ENCODE results near the gene MGST2. TPM values are rescaled to one million over a fixed set of nuclear protein-coding genes. Genes with fewer than 3 reads are reported as not detected.
"Not testable (repeated sequence)": the region's sequence is repeated elsewhere in the genome, so short reads cannot be mapped to it uniquely, and the experiment has no call there.

Gene MGST2
- total RNA-seq, 1 donor from 2014 or later: 28.1 TPM

DNA sequence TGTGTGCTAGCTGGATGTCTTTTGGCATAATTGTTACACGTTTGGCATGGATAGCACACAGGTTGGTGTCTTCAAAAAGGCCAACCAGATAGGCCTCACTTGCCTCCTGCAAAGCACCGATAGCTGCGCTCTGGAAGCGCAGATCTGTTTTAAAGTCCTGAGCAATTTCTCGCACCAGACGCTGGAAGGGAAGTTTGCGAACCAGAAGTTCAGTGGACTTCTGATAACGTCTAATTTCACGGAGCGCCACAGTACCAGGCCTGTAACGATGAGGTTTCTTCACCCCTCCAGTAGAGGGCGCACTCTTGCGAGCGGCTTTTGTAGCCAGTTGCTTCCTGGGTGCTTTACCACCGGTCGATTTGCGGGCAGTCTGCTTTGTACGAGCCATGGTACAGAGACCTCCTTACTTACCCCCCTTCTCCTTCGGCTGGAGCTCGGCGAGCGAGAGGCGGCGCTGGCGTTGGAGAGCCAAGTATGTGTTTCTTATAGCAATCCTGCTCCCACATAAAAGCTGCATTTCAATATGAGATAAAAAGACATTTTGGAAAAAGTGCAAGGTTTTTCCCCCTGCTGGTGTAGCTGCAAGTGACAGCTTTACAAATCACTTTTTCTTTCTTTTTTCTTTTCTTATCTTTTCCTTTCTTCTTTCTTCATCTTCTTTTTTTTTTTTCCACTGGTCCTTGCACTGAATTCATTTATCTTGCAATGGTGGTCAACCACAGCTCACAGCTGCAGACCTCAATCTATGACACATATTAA lies 32.7 kb downstream of the MGST2 start:
- intact Hi-C loops (cut with micrococcal nuclease): not testable (repeated sequence)

DNA sequence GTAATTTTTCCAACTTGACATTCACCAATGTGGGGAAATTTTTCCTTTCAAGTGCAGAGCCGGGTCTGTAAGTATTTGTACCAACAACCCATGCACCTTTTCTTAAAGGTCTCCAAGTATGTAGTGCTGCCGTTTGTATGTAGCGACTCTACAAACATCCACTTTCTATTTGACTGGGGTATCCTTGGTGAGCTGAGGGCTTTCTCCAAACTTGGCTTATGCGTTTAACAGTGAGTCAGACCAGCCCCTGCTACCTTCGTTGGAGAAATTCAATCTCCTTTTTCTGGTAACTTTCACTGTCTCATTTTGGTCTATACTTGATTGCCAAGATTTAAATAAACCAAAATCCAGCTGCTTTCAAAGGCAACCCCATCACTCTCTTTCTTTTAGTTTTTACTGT lies 34.9 kb downstream of the MGST2 start:
- intact Hi-C loops (cut with micrococcal nuclease): loop anchor here (2.0 kb wide), 1 partner anchor 44 kb away; no protein-coding TSS in a partner anchor

DNA sequence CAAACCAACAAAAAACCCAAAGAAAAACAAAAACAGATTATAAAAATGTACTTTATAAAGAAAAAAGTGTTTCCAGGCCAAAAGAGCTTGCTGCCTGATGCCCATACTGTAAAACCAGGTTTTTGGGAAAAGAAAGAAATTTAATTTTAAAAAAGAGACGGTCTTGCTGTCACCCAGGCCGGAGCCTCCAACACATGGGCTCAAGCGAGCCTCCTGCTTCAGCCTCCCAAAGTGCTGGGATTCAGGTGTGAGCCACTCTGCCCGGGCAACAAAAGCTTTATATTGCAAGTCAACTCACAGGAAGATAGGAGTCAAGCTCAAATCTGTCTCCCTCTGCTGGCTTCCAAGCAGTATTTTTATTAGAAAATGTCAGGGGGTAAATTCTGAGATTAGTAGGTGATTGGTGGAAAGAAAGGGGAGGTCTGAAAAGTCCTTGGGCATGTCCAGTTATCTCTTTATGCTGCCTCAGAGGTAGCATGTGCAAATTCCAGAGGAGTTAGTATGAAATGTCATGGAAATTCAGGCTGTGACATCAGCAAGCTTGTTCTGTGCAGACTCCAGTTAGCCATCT lies 39.4 kb downstream of the MGST2 start:
- intact Hi-C loops (cut with micrococcal nuclease): no loop called here

- intact Hi-C loops (cut with micrococcal nuclease): no loop called here
These were observed 44.0 kb downstream of the MGST2 start for GRCh38 chr4:139709660-139710059.

DNA sequence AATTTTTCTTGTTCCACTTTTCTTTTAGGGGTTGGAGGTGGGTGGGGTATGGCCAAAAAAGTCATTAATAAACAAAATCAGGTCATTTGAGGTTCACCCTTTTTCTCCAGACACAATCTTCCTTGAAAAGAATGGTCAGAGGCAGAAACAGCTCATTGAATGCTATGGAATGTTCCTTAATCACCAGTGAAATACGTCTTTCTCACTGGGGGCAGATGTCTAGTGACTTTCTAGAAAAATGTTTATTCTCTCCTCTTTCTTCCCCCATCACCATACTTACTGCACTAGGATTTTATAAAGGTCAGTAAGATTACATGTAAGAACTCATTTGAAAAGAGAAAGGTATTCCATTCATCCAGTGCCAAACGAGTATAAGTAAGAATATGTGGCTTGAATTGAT lies 44.5 kb downstream of the MGST2 start:
- intact Hi-C loops (cut with micrococcal nuclease): no loop called here

GRCh38 chr4:139711461-139711860 lies 45.8 kb downstream of the MGST2 start:
- intact Hi-C loops (cut with micrococcal nuclease): no loop called here

GRCh38 chr4:139712882-139713281 lies 47.3 kb downstream of the MGST2 start:
- intact Hi-C loops (cut with micrococcal nuclease): no loop called here

- intact Hi-C loops (cut with micrococcal nuclease): no loop called here
These were observed 50.2 kb downstream of the MGST2 start for GRCh38 chr4:139715746-139716391.

GRCh38 chr4:139718358-139718757 lies 52.7 kb downstream of the MGST2 start:
- intact Hi-C loops (cut with micrococcal nuclease): no loop called here

DNA sequence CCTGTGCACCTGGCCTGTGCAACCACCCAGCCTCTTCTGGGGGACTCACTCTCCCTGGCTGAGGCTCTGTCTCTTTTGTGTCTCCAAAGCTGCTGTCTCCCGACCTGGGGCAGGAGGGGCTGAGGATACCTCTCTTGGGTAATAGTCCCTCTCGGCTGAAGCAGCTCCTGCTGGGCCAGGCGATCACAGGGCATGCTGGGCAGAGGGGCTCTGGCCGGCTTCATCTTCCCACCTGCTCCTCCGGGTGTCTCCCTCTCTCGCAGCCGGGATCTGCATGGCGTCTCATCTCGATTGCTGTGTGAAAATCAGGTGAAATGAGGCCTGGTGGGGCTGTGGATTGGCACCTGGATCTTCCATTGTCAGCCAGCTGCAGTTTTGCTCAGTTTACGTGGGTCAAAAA lies 53.2 kb downstream of the MGST2 start:
- intact Hi-C loops (cut with micrococcal nuclease): no loop called here

- intact Hi-C loops (cut with micrococcal nuclease): no loop called here
These were observed 53.9 kb downstream of the MGST2 start for GRCh38 chr4:139719381-139720101.

DNA sequence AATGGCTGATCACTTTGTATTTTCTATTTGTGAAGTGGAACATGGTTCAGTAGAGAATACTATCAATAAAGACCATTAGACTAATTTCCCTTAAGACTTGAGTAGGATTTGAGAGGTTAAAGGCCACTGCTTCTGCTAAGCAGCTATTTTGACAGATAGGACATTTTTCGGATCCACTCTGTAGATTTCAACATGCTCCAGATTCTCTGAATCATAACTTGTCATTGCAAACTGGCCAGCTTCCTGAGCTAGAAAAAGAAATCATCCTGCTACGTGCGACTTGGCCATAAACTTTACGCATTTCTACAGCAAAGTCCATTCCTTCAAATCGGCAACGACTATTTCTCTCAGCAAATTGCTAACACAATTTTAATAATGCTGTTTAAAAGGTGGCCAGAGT lies 55.2 kb downstream of the MGST2 start:
- intact Hi-C loops (cut with micrococcal nuclease): no loop called here

GRCh38 chr4:139721789-139722188 lies 56.2 kb downstream of the MGST2 start:
- intact Hi-C loops (cut with micrococcal nuclease): no loop called here

GRCh38 chr4:139725236-139725635 lies 59.6 kb downstream of the MGST2 start:
- intact Hi-C loops (cut with micrococcal nuclease): no loop called here

DNA sequence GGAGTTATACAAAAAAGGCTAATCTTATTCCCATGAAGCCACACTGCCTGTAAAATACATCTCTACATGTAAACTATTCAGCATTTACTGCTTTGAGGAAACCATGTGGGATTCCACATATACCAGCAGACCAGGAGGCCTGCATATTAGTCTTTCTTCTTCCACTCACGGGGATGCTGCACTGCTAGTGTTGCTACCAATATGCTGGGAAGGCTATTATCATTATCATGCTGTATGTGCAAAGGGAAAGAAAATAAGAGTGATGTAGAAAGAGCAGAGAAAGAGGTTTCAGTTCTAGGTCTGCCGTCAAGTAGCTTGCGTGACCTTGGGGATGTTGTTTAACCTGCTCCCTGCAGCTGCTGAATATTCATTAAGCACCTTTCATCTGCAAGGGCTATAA lies 61.0 kb downstream of the MGST2 start:
- intact Hi-C loops (cut with micrococcal nuclease): no loop called here

GRCh38 chr4:139728146-139728545 lies 62.5 kb downstream of the MGST2 start:
- intact Hi-C loops (cut with micrococcal nuclease): no loop called here

- intact Hi-C loops (cut with micrococcal nuclease): no loop called here
These were observed 63.2 kb downstream of the MGST2 start for GRCh38 chr4:139728840-139729239.

DNA sequence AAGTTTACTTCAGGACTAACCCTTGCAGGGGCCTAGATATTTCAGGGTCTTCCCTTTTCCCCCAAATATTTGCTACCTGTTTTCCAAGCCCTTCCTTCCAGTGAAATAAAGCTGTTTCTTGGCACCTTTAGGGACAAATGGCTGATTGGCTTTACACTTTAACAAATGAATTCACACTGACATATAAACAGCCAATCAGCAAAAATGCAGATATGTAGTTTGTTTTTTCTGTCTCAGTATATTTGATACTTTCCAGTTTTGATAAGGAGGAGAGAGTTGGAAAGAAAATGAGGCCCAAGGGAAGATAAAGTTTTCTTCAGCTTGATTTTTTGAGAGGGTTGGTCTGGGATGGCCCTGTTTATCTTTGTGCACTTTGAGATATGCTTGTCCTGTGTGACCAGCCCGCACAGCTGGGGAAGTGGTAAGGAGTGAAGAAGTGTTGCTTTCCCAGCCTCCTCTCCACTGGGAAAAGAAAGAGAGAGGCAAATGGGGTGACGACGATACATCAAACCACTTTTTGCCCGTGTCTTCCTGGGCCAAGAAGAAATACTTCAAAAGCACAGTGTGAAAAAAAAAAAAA lies 67.5 kb downstream of the MGST2 start:
- intact Hi-C loops (cut with micrococcal nuclease): no loop called here

- intact Hi-C loops (cut with micrococcal nuclease): loop anchor here (2.0 kb wide), 4 partner anchors 80 to 626 kb away; no protein-coding TSS in a partner anchor
These were observed 68.7 kb downstream of the MGST2 start for GRCh38 chr4:139734201-139734874.

DNA sequence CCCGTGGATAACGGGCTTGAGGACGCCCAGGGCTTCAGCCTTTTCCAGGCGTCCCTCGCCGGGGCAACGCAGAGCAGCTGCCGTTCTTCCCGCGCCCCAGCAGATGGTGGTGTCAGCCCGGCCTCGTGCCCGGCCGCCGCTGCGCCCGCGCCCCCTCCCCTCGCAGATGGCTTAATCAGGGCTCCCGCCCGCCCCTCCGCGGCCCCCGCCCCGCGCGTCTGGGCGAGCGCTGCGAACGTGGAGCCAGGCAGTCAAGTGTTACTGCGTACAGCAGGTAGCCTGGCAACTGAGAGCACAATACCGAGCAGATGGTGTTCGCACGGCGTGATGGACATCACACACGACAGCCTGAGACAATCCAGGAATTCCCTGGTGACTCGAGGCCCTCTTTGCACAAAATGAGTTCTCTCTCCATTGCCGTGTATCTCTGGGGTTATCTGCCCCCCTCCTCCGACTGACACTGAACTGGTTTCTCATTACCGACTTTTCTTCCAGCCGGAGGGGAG lies 69.3 kb downstream of the MGST2 start:
- intact Hi-C loops (cut with micrococcal nuclease): loop anchor here (1.0 to 5.0 kb wide), 6 partner anchors 80 to 626 kb away; partner anchors contain the start of gene MAML3
